GM10248 (cell line): ENCODE measurements around the gene CMPK1.
A peak's percentile ranks its signal among the peaks of the same experiment; 100 is the strongest.
"Not testable (repeated sequence)": the region's sequence is repeated elsewhere in the genome, so short reads cannot be mapped to it uniquely, and the experiment has no call there.

Source experiments
- CTCF ChIA-PET: fragments of 300-600 bp; sonication (Branson Sonifier 250); formaldehyde crosslinking; extraction: SDS; loops from one replicate; lab custom pipeline; 2021; ENCODE audit warnings: antibody characterized with exemption; lab: Yijun Ruan, JAX
- POLR2A ChIA-PET: fragments of 350-650 bp; sonication (Branson Sonifier 250); formaldehyde crosslinking; extraction: SDS; loops from one replicate; lab custom pipeline; 2020; ENCODE audit warnings: antibody characterized with exemption; lab: Yijun Ruan, JAX
- DNase-seq: peaks from one replicate; pipeline ENCODE4 v3.0.0; 2012; ENCODE audit errors: extremely low spot score
- CTCF ChIP-seq: IDR thresholded peaks from 2 replicates; pipeline ENCODE4 v1.5.1; 2012; ENCODE audit warnings: mild to moderate bottlenecking, low read depth; ENCODE audit errors: extremely low read depth, missing control alignments, control extremely low read depth

The CMPK1 gene

GRCh38 chr1:47333578-47333921, at the start of gene CMPK1:
Gene CMPK1 (plus strand): TSS chr1:47333790. CDS start chr1:47333946, 156 bp downstream.
- ChIA-PET CTCF (interaction anchor here (0.7 to 2.0 kb wide), 6 partner anchors 10 to 155 kb away, joined by 3 to 6 read pairs (median 4); partner anchors contain the start of genes FOXD2 and STIL), POLR2A (interaction anchor here (0.5 to 1.9 kb wide), 3 partner anchors 9 to 19 kb away, joined by 3 to 10 read pairs (median 8); partner anchors contain the start of gene STIL)
- TF ChIP-seq CTCF, result peak; percentile 21
- DNase-seq, result peak; percentile 88

GRCh38 chr1:47288116-47288515, 45.5 kb upstream of the CMPK1 start:
- POLR2A ChIA-PET, DNase-seq: not testable (repeated sequence)
- CTCF ChIA-PET, result interaction anchor here (1.5 kb wide), 1 partner anchor 13 kb away, joined by 3 read pairs; no protein-coding TSS in a partner anchor

GRCh38 chr1:47294863-47295262, 38.7 kb upstream of the CMPK1 start:
- CTCF ChIA-PET, result interaction anchor here (1.0 to 1.5 kb wide), 2 partner anchors 14 to 32 kb away, joined by 4 to 5 read pairs; no protein-coding TSS in a partner anchor
- DNase-seq, POLR2A ChIA-PET: not testable (repeated sequence)

GRCh38 chr1:47295579-47295978, 38.0 kb upstream of the CMPK1 start:
- ChIA-PET CTCF (interaction anchor here (1.5 kb wide), 1 partner anchor 33 kb away, joined by 4 read pairs; no protein-coding TSS in a partner anchor), POLR2A (no interaction called here)
- no peak for TF ChIP-seq CTCF
- DNase-seq, result no peak

GRCh38 chr1:47298025-47298699, 35.4 kb upstream of the CMPK1 start:
- ChIA-PET CTCF (interaction anchor here (1.1 kb wide), 1 partner anchor 16 kb away, joined by 3 read pairs; no protein-coding TSS in a partner anchor), POLR2A (no interaction called here)
- DNase-seq, result no peak

GRCh38 chr1:47302472-47302871, 31.1 kb upstream of the CMPK1 start:
- DNase-seq, result no peak
- TF ChIP-seq CTCF, result no peak
- CTCF ChIA-PET, result no interaction called here
- POLR2A ChIA-PET, result no interaction called here

More at GRCh38 chr1:47298025-47298699, 35.4 kb upstream of the CMPK1 start:
- TF ChIP-seq CTCF, result no peak

GRCh38 chr1:47309427-47309826, 24.2 kb upstream of the CMPK1 start:
- CTCF ChIA-PET, result interaction anchor here (1.5 to 2.3 kb wide), 2 partner anchors 25 to 47 kb away, joined by 4 to 11 read pairs; partner anchors contain the start of gene CMPK1
- TF ChIP-seq CTCF, result no peak
- POLR2A ChIA-PET, result no interaction called here
- DNase-seq, result no peak
